SK-N-SH treated with all-trans-retinoic acid at 6 μM for 48 hours (cell line): ENCODE results near the gene C9orf50.

Experiments used
- ATAC-seq: fragments of 200-7000 bp; cut with Tn5 transposase; 3 replicates; pipeline ENCODE4 v1.9.1; 2020; ENCODE audit warnings: mild to moderate bottlenecking, moderate library complexity
- ARNTL ChIP-seq: fragments of 450-650 bp; formaldehyde crosslinking; IDR thresholded peaks from 2 replicates; pipeline ENCODE4 v1.5.0; 2020; ENCODE audit warnings: low read depth, mild to moderate bottlenecking, moderate library complexity, borderline replicate concordance
- BACH2 ChIP-seq: fragments of 250-450 bp; sonication (Bioruptor Pico); IDR thresholded peaks from 2 replicates; pipeline ENCODE4 v1.9.0; 2021; ENCODE audit warnings: mild to moderate bottlenecking, borderline replicate concordance
- CSDC2 ChIP-seq: fragments of 250-450 bp; sonication (Bioruptor Pico); IDR thresholded peaks from 2 replicates; pipeline ENCODE4 v1.5.0; 2020; ENCODE audit warnings: mild to moderate bottlenecking, moderate library complexity
- CSRNP3 ChIP-seq: fragments of 250-450 bp; sonication (Bioruptor Pico); IDR thresholded peaks from 2 replicates; pipeline ENCODE4 v1.5.1; 2021; ENCODE audit warnings: mild to moderate bottlenecking, moderate library complexity
- ESRRG ChIP-seq: fragments of 250-450 bp; sonication (Bioruptor Pico); IDR thresholded peaks from 2 replicates; pipeline ENCODE4 v1.6.1; 2021; ENCODE audit warnings: mild to moderate bottlenecking
- GLIS3 ChIP-seq: fragments of 250-450 bp; sonication (Bioruptor Pico); IDR thresholded peaks from 2 replicates; pipeline ENCODE4 v1.5.0; 2020; ENCODE audit warnings: mild to moderate bottlenecking, moderate library complexity
- ISL1 ChIP-seq: fragments of 250-450 bp; sonication (Bioruptor Pico); IDR thresholded peaks from 2 replicates; pipeline ENCODE4 v2.1.2; 2022; ENCODE audit warnings: mild to moderate bottlenecking, moderate library complexity
- OSR1 ChIP-seq: fragments of 250-450 bp; sonication (Bioruptor Pico); IDR thresholded peaks from 2 replicates; pipeline ENCODE4 v1.8.0; 2022; ENCODE audit warnings: moderate library complexity, mild to moderate bottlenecking, inconsistent platforms
- POU6F1 ChIP-seq: fragments of 250-450 bp; sonication (Bioruptor Pico); IDR thresholded peaks from 2 replicates; pipeline ENCODE4 v1.8.0; 2021; ENCODE audit warnings: low read depth, mild to moderate bottlenecking, moderate library complexity, borderline replicate concordance
- PPARA ChIP-seq: fragments of 250-450 bp; sonication (Bioruptor Pico); IDR thresholded peaks from 2 replicates; pipeline ENCODE4 v1.5.0; 2020; ENCODE audit warnings: mild to moderate bottlenecking, borderline replicate concordance
- RARB ChIP-seq: fragments of 250-450 bp; sonication (Bioruptor Pico); IDR thresholded peaks from 2 replicates; pipeline ENCODE4 v1.8.0; 2021; ENCODE audit warnings: mild to moderate bottlenecking, moderate library complexity
- SNAI2 ChIP-seq: fragments of 250-450 bp; sonication (Bioruptor Pico); IDR thresholded peaks from 2 replicates; pipeline ENCODE4 v1.5.0; 2020; ENCODE audit warnings: mild to moderate bottlenecking, moderate library complexity
- TCF4 ChIP-seq: fragments of 250-450 bp; sonication (Bioruptor Pico); IDR thresholded peaks from 2 replicates; pipeline ENCODE4 v1.8.0; 2021; ENCODE audit warnings: mild to moderate bottlenecking, moderate library complexity, borderline replicate concordance
- TOX ChIP-seq: fragments of 250-450 bp; sonication (Bioruptor Pico); IDR thresholded peaks from 2 replicates; pipeline ENCODE4 v1.8.0; 2021; ENCODE audit warnings: mild to moderate bottlenecking, moderate library complexity, borderline replicate concordance
- TSHZ2 ChIP-seq: fragments of 250-450 bp; sonication (Bioruptor Pico); IDR thresholded peaks from 2 replicates; pipeline ENCODE4 v1.5.0; 2020; ENCODE audit warnings: mild to moderate bottlenecking, moderate library complexity
- ZC3H10 ChIP-seq: fragments of 250-450 bp; sonication (Bioruptor Pico); IDR thresholded peaks from 2 replicates; pipeline ENCODE4 v1.5.1; 2021; ENCODE audit warnings: mild to moderate bottlenecking, moderate library complexity
- ZFP3 ChIP-seq: fragments of 250-450 bp; sonication (Bioruptor Pico); IDR thresholded peaks from 2 replicates; pipeline ENCODE4 v1.5.0; 2020; ENCODE audit warnings: mild to moderate bottlenecking, moderate library complexity
- ZFP30 ChIP-seq: fragments of 450-650 bp; formaldehyde crosslinking; IDR thresholded peaks from 2 replicates; pipeline ENCODE4 v1.5.0; 2022; ENCODE audit warnings: mild to moderate bottlenecking, moderate library complexity
- ZNF565 ChIP-seq: fragments of 450-650 bp; formaldehyde crosslinking; conservative IDR thresholded peaks from 2 replicates; pipeline ENCODE4 v1.5.0; 2020; ENCODE audit warnings: low read depth, mild to moderate bottlenecking, moderate library complexity
- ZNF70 ChIP-seq: fragments of 450-650 bp; formaldehyde crosslinking; IDR thresholded peaks from 2 replicates; pipeline ENCODE4 v1.5.0; 2020; ENCODE audit warnings: mild to moderate bottlenecking, moderate library complexity
- ZNF8 ChIP-seq: fragments of 450-650 bp; formaldehyde crosslinking; IDR thresholded peaks from 2 replicates; pipeline ENCODE4 v1.5.0; 2020; ENCODE audit warnings: mild to moderate bottlenecking, moderate library complexity

C9orf50 gene

GRCh38 chr9:129627556-129628440, 6.9 kb upstream of the C9orf50 start:
- peak; percentile 1; the same call in 1 of the 3 replicates for ATAC-seq
- TF ChIP-seq ZNF8 (CRISPR knock-in tag) (no peak), ZNF70 (CRISPR knock-in tag) (no peak), OSR1 (CRISPR knock-in tag) (no peak), TSHZ2 (CRISPR knock-in tag) (no peak), CSRNP3 (no peak)

- ATAC-seq: peak; percentile 64
- TF ChIP-seq ZFP3 (no peak), ZFP30 (no peak), ZC3H10 (no peak), TOX (CRISPR knock-in tag) (no peak), ZNF565 (CRISPR knock-in tag) (no peak), ISL1 (no peak), PPARA (CRISPR knock-in tag) (no peak), RARB (CRISPR knock-in tag) (no peak), SNAI2 (CRISPR knock-in tag) (no peak), CSRNP3 (no peak), TSHZ2 (CRISPR knock-in tag) (no peak), TCF4 (CRISPR knock-in tag) (no peak), CSDC2 (CRISPR knock-in tag) (no peak), BACH2 (CRISPR knock-in tag) (no peak), GLIS3 (CRISPR knock-in tag) (no peak), ZNF8 (CRISPR knock-in tag) (no peak), OSR1 (CRISPR knock-in tag) (no peak), ESRRG (CRISPR knock-in tag) (no peak), POU6F1 (no peak), ARNTL (CRISPR knock-in tag) (no peak)
These were observed 5.9 kb upstream of the C9orf50 start for GRCh38 chr9:129626625-129627284.
